SH-SY5Y (cell line): Measurements from ENCODE around the gene TPSD1.

ENCODE experiments used
- GATA2 ChIP-seq: IDR thresholded peaks from 2 replicates; pipeline ENCODE4 v1.6.1; 2011; ENCODE audit warnings: mild to moderate bottlenecking, low read depth, low read length
- GATA3 ChIP-seq: IDR thresholded peaks from 2 replicates; pipeline ENCODE4 v1.6.1; 2011; ENCODE audit warnings: low read depth, mild to moderate bottlenecking, low read length, moderate library complexity

DNA sequence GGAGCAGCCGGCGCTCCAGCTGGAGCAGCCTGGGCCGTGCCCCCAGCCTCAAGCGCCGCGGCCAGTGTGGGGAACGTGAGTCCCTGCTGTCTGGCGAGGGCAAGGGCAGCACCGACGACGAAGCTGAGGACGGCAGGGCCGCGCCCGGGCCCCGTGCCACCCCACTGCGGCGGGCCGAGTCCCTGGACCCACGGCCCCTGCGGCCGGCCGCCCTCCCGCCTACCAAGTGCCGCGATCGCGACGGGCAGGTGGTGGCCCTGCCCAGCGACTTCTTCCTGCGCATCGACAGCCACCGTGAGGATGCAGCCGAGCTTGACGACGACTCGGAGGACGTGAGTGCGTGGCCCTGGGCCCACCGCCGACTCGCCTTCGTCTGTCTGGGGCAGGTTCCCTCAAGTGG, 46.8 kb upstream of the TPSD1 start:
- no peak for TF ChIP-seq GATA2
- TF ChIP-seq GATA3, result no peak
